Astrocyte of the cerebellum (primary cell): ENCODE measurements around the gene HMGB1.
A peak's percentile ranks its signal among the peaks of the same experiment; 100 is the strongest.
"Not testable (repeated sequence)": the region's sequence is repeated elsewhere in the genome, so short reads cannot be mapped to it uniquely, and the experiment has no call there.

ENCODE experiments used
- DNase-seq: peaks from one replicate; pipeline ENCODE4 v3.0.0-alpha.2; 2011; ENCODE audit warnings: low read depth
- H3K4me3 ChIP-seq: 2 replicates; pipeline ENCODE4 v1.5.1; 2011; ENCODE audit warnings: mild to moderate bottlenecking, low read depth, low read length, moderate library complexity
- in situ Hi-C: cut with HindIII; loops from 2 replicates; pipeline ENCODE4 v1.10.0; 2017; ENCODE audit warnings: low sequenced_read_pairs
- TF ChIP-seq, protein P1 (sequence below): IDR thresholded peaks from 2 replicates; pipeline ENCODE4 v1.5.1; 2012; ENCODE audit warnings: low read length, low read depth, moderate library complexity, mild to moderate bottlenecking; ENCODE audit errors: missing control alignments

The HMGB1 gene

DNA sequence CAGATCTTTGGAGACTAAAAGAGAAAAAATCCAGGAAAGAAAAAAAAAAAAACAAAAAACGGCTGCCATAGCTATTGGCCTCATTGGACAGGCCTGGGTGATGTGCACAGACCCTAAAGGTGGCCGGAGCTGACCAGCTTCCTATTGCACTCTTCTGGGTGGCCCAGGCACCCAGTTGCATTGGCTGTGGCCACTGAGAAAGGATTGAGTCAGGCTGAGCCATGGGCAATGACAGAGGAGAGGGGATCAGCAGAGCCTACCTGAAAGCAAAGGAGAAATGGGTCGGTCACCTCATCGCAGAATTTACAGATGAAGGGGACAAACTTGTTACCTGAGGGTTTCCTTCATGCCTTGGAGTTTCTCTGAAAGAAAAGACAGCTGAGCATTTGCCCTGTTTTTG lies 17.3 kb downstream of the HMGB1 start:
- TF ChIP-seq, protein P1, sequence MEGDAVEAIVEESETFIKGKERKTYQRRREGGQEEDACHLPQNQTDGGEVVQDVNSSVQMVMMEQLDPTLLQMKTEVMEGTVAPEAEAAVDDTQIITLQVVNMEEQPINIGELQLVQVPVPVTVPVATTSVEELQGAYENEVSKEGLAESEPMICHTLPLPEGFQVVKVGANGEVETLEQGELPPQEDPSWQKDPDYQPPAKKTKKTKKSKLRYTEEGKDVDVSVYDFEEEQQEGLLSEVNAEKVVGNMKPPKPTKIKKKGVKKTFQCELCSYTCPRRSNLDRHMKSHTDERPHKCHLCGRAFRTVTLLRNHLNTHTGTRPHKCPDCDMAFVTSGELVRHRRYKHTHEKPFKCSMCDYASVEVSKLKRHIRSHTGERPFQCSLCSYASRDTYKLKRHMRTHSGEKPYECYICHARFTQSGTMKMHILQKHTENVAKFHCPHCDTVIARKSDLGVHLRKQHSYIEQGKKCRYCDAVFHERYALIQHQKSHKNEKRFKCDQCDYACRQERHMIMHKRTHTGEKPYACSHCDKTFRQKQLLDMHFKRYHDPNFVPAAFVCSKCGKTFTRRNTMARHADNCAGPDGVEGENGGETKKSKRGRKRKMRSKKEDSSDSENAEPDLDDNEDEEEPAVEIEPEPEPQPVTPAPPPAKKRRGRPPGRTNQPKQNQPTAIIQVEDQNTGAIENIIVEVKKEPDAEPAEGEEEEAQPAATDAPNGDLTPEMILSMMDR, result no peak
- no peak for DNase-seq
- in situ Hi-C loops, result no loop called here
- no peak overlapping the region for H3K4me3 ChIP-seq

DNA sequence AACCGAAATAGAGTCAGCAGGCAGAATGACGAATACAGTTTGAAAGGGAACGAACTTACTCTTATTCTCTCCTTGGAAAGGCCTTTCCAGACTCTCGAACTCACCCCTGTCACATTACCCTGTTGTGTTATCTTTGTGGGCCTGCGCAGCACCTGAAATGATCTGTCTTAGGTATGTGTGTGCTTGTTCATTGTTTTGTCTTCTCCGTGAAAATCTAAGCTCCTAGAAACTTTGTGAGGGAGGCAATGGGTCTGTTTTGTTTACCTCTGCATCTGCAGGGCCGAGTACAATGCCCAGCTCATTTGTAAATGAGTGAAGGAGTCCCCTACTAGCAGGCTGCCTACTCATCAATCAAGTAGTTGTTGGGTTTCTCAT lies 19.6 kb downstream of the HMGB1 start:
- peak overlapping the region; percentile 19 for H3K4me3 ChIP-seq
- in situ Hi-C loops, result no loop called here
- TF ChIP-seq, protein P1, result no peak
- no peak for DNase-seq

DNA sequence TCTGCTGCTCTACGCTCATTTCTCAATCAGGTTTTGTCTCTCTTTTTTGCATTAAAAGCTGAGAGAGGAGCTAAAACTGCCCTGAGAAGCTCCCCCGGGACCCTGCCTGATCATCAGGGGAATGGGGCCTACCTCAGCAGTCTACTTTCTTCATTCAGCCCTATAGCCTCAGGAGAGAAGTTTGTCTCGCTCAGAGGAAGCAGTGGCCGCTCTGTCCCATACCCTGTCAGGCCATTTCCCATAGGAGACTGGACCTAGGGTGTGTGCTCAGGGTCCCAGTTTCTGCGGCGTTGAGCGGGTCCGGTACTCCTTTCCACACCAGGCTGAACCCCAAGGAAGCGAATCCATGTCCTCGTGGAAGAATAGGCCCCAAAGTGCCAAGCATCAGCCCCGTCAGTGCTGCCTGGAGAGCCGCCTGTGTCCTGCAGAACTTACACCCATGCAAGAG lies 21.8 kb downstream of the HMGB1 start:
- no peak overlapping the region for H3K4me3 ChIP-seq
- in situ Hi-C loops, result no loop called here
- DNase-seq, result no peak
- TF ChIP-seq, protein P1, result no peak

DNA sequence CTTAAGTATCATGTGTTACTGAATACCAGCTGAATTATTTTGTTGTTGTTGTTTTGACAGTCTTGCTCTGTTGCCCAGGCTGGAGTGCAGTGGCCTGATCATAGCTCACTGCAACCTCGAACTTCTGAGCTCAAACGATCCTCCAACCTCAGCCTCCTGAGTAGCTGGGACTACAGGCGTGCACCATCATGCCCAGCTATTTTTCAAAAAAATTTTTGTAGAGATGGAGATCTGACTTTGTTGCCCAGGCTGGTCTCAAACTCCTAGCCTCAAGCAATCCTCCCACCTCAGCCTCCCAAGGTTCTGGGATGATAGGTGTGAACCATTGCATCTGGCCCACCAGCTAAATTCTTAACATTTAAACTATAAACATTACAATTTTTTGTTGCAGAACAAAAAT lies 22.2 kb downstream of the HMGB1 start:
- in situ Hi-C loops, H3K4me3 ChIP-seq, DNase-seq: not testable (repeated sequence)

DNA sequence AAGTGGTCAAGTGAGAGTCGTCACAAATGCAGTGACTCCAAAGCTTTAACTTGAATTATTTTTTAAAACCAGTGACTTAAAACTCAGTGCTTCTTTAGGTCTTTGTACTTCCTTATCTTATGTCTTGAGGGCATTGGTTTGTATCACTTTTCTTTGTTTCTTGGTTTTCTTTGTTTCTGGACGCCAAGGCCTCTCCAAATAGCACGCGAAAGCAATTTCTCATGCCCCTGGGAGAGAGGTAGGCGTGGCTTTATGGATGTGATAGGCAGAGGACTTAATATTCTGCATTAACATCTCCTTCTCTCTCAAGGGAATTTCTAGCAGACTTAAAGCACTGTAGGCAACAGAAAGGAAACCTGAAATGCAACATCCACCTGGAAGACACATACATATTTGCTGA lies 22.8 kb downstream of the HMGB1 start:
- in situ Hi-C loops, result no loop called here

DNA sequence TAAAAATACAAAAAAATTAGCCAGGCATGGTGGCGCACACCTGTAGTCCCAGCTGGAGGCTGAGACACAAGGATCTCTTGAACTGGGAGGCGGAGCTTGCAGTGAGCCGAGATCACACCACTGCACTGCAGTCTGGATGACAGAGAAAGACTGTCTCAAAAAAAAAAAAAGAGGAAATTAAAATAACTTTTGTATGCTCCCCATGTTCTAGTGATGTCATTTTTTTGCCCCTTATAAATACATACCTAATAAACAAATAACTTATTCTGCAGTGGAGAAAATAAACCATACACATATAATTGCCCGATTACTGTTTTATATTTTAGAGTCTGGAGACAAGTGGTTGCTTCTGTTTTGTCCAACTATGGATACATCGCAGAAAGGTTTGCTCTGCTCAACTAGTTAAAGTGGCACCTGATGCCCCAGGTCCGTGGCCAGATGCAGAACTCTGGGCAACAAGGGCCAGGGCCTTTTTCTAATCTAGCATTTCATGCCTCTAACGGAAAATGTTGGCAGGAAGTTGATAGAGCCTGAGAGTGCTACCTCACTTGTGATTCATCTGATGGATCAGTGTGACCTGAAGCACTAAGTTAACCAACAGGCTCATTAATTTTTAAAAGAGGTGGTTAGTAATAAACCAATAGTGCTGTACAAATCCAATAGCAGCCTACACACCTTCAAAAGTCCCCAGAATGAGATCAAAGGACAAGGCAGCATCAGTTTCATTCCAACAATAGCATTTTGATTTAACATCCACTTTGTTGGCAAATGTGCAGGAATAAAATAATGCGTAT lies 24.6 kb downstream of the HMGB1 start:
- no peak overlapping the region for H3K4me3 ChIP-seq
- no peak for DNase-seq
- TF ChIP-seq, protein P1, result no peak
- in situ Hi-C loops, result no loop called here

More for the DNA sequence above, 22.8 kb downstream of the HMGB1 start:
- H3K4me3 ChIP-seq, result no peak overlapping the region
- no peak for DNase-seq
- TF ChIP-seq, protein P1, result no peak

DNA sequence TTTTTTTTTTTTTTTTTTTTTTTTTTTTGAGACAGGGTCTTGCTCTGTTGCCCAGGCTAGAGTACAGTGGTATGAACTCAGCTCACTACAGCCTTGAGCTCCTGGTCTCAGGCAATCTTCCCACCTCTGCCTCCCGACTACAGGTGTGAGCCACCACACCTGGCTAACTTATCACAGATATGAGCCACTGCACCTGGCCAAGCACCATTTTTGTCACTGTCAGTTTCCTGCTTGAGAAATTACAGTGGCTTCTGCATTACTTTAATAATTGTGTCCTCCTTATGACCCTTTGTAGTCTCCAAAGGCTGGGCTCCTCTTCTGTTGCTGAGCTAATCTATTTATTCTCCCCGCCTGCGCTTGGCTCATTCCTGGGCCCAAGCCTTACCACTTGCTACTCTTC lies 27.4 kb downstream of the HMGB1 start:
- DNase-seq, result no peak
- TF ChIP-seq, protein P1, result no peak
- in situ Hi-C loops, result no loop called here
- no peak overlapping the region for H3K4me3 ChIP-seq
